HUES48 (cell line): ENCODE data around the gene TOMM40.
"Not testable (repeated sequence)": the region's sequence is repeated elsewhere in the genome, so short reads cannot be mapped to it uniquely, and the experiment has no call there.

ENCODE experiments used
- H3K27ac ChIP-seq: one replicate; pipeline ENCODE4 v1.7.0; 2013; ENCODE audit warnings: low read depth, low read length, inconsistent platforms
- H3K27me3 ChIP-seq: 2 replicates; pipeline ENCODE4 v1.6.1; 2013; ENCODE audit warnings: mild to moderate bottlenecking, low read length; ENCODE audit not compliant: control insufficient read depth, insufficient read depth
- H3K36me3 ChIP-seq: 2 replicates; pipeline ENCODE4 v1.6.1; 2013; ENCODE audit warnings: low read length; ENCODE audit not compliant: control insufficient read depth, insufficient read depth
- H3K4me1 ChIP-seq: 2 replicates; pipeline ENCODE4 v1.6.1; 2013; ENCODE audit warnings: mild to moderate bottlenecking, low read length; ENCODE audit not compliant: control insufficient read depth, insufficient read depth
- H3K4me3 ChIP-seq: 2 replicates; pipeline ENCODE4 v1.5.1; 2013; ENCODE audit warnings: mild to moderate bottlenecking, low read depth, low read length
- H3K9ac ChIP-seq: 2 replicates; pipeline ENCODE4 v1.6.1; 2013; ENCODE audit warnings: mild to moderate bottlenecking, low read depth, low read length, moderate library complexity
- H3K9me3 ChIP-seq: 2 replicates; pipeline ENCODE4 v1.6.1; 2013; ENCODE audit warnings: low read length; ENCODE audit not compliant: control insufficient read depth, insufficient read depth

TOMM40 gene

GRCh38 chr19:44887648-44888047 lies 3.4 kb upstream of the TOMM40 start:
- no peak overlapping the region for H3K4me3 ChIP-seq

GRCh38 chr19:44888335-44888734 lies 2.7 kb upstream of the TOMM40 start:
- not testable (repeated sequence) for H3K4me3 ChIP-seq, H3K9ac ChIP-seq, H3K9me3 ChIP-seq, H3K27me3 ChIP-seq, H3K4me1 ChIP-seq, H3K27ac ChIP-seq
- H3K36me3 ChIP-seq: peaks cover 50% of the 10 kb centered on the region

More at GRCh38 chr19:44887648-44888047, 3.4 kb upstream of the TOMM40 start:
- Histone ChIP-seq H3K4me1 (0 out of 2 replicates have a peak, but pooled peaks cover 4% of the 10 kb centered on the region), H3K27me3 (no peaks in the 10 kb centered on the region), H3K36me3 (peaks cover 43% of the 10 kb centered on the region), H3K27ac (no peak overlapping the region), H3K9me3 (no peaks in the 10 kb centered on the region), H3K9ac (no peak overlapping the region)

- Histone ChIP-seq H3K4me3 (peak overlapping the region; percentile 59), H3K36me3 (peaks cover 57% of the 10 kb centered on the region), H3K9ac (peak overlapping the region; percentile 52), H3K27me3 (no peaks in the 10 kb centered on the region), H3K4me1 (0 out of 2 replicates have a peak, but pooled peaks cover 4% of the 10 kb centered on the region), H3K27ac (peak overlapping the region; percentile 87), H3K9me3 (no peaks in the 10 kb centered on the region)
These were observed 1.2 kb upstream of the TOMM40 start for GRCh38 chr19:44889830-44890365.

- Histone ChIP-seq H3K36me3 (peaks cover 62% of the 10 kb centered on the region), H3K9me3 (no peaks in the 10 kb centered on the region)
These were observed 563 bp upstream of the TOMM40 start for GRCh38 chr19:44890366-44891015.

GRCh38 chr19:44892932-44893331 lies 1.9 kb downstream of the TOMM40 start:
- Histone ChIP-seq H3K4me1 (0 out of 2 replicates have a peak, but pooled peaks cover 4% of the 10 kb centered on the region), H3K9me3 (no peaks in the 10 kb centered on the region), H3K27me3 (no peaks in the 10 kb centered on the region), H3K9ac (0 out of 2 replicates have a peak overlapping the region, but pooled peaks have one; percentile 4), H3K36me3 (peaks cover 65% of the 10 kb centered on the region), H3K27ac (no peak overlapping the region), H3K4me3 (peak overlapping the region; percentile 91; the same call in 1 of the 2 replicates)

More at GRCh38 chr19:44890366-44891015, 563 bp upstream of the TOMM40 start:
- H3K9ac ChIP-seq: peak overlapping the region; percentile 53
- 0 out of 2 replicates have a peak, but pooled peaks cover 4% of the 10 kb centered on the region for H3K4me1 ChIP-seq
- peak overlapping the region; percentile 87 for H3K27ac ChIP-seq
- H3K27me3 ChIP-seq: no peaks in the 10 kb centered on the region
- H3K4me3 ChIP-seq: peak overlapping the region; percentile 59

GRCh38 chr19:44893332-44894051 lies 2.4 kb downstream of the TOMM40 start:
- no peaks in the 10 kb centered on the region for H3K9me3 ChIP-seq
- 0 out of 2 replicates have a peak, but pooled peaks cover 4% of the 10 kb centered on the region for H3K4me1 ChIP-seq
- H3K27ac ChIP-seq: no peak overlapping the region
- no peak overlapping the region for H3K4me3 ChIP-seq
- H3K27me3 ChIP-seq: no peaks in the 10 kb centered on the region
- H3K9ac ChIP-seq: no peak overlapping the region
- H3K36me3 ChIP-seq: peaks cover 65% of the 10 kb centered on the region

- Histone ChIP-seq H3K9me3 (no peaks in the 10 kb centered on the region), H3K27ac (no peak overlapping the region), H3K27me3 (no peaks in the 10 kb centered on the region), H3K36me3 (peaks cover 65% of the 10 kb centered on the region), H3K9ac (no peak overlapping the region), H3K4me3 (no peak overlapping the region), H3K4me1 (0 out of 2 replicates have a peak, but pooled peaks cover 4% of the 10 kb centered on the region)
These were observed 3.0 kb downstream of the TOMM40 start for GRCh38 chr19:44894052-44894400.

GRCh38 chr19:44894946-44895345 lies 3.9 kb downstream of the TOMM40 start:
- H3K27ac ChIP-seq: no peak overlapping the region
- H3K4me1 ChIP-seq: 0 out of 2 replicates have a peak, but pooled peaks cover 4% of the 10 kb centered on the region
- H3K27me3 ChIP-seq: no peaks in the 10 kb centered on the region
- no peak overlapping the region for H3K9ac ChIP-seq
- no peaks in the 10 kb centered on the region for H3K9me3 ChIP-seq
- peaks cover 74% of the 10 kb centered on the region for H3K36me3 ChIP-seq
- no peak overlapping the region for H3K4me3 ChIP-seq

GRCh38 chr19:44897835-44898234 lies 6.8 kb downstream of the TOMM40 start:
- no peaks in the 10 kb centered on the region for H3K9me3 ChIP-seq
- no peak overlapping the region for H3K27ac ChIP-seq
- no peak overlapping the region for H3K9ac ChIP-seq
- no peaks in the 10 kb centered on the region for H3K27me3 ChIP-seq
- H3K4me3 ChIP-seq: no peak overlapping the region
- H3K4me1 ChIP-seq: no peaks in the 10 kb centered on the region
- H3K36me3 ChIP-seq: peaks cover 94% of the 10 kb centered on the region

- no peaks in the 10 kb centered on the region for H3K27me3 ChIP-seq
- H3K9me3 ChIP-seq: no peaks in the 10 kb centered on the region
- no peak overlapping the region for H3K27ac ChIP-seq
- no peak overlapping the region for H3K4me3 ChIP-seq
- H3K9ac ChIP-seq: no peak overlapping the region
- H3K36me3 ChIP-seq: peaks cover 72% of the 10 kb centered on the region
- peaks cover 5% of the 10 kb centered on the region; the same call in 1 of the 2 replicates for H3K4me1 ChIP-seq
These were observed 9.5 kb downstream of the TOMM40 start for GRCh38 chr19:44900328-44901244.
